ENCODE measurements around the gene ABCG1. TPM values are rescaled to one million over a fixed set of nuclear protein-coding genes. Genes with fewer than 3 reads are reported as not detected.

The ABCG1 gene
- total and polyA plus RNA-seq, 4 donors = 1.6 to 9.7 (median 5.3) TPM

DNA sequence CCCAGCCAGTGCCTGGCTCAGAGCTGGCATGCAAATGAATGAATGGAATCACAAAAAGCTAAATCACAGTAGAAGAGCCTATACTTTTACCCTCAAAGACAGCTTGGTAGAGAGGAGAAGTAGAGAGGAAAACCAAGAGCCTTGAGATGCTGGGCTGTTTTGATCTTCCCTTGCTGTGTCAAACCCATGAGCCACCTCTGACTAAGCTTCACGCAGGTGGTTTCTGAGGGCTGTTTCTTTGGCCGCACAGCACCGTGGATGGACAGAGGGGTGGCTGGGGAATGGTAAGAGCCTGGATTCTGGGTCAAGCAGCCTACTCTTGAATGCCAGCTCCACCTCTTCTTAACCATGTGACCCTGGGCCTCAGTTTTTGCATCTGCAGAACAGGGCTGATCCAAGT, 18.6 kb downstream of the ABCG1 start:
- H3K36me3 ChIP-seq (ENCODE audit: control insufficient read depth in 4 of 4, insufficient read depth in 3 of 4, low read depth in 1 of 4, low read length in 3 of 4) = no peaks in the 10 kb centered on the region
- WGBS = 95% methylated on average over 3 of the region's 3 CpGs
- no peak overlapping the region for H3K4me3 ChIP-seq (ENCODE audit: low read depth in 1 of 3, low read length in 3 of 3)
- H3K9ac ChIP-seq (ENCODE audit: low read depth in 1 of 2, low read length in 2 of 2) = no peak overlapping the region
- H3K4me1 ChIP-seq (ENCODE audit: control insufficient read depth in 4 of 4, insufficient read depth in 4 of 4, low read length in 3 of 4) = peaks cover 18 to 35% (median 27%) of the 10 kb centered on the region in 4 donors
- H3K9me3 ChIP-seq (ENCODE audit: control insufficient read depth in 4 of 4, low read length in 3 of 4) = no peaks in the 10 kb centered on the region
- TF ChIP-seq CTCF (IDR thresholded peaks at IDR 0.05; ENCODE audit: low read depth, low read length, missing input control) = no peak
- H3K27ac ChIP-seq (ENCODE audit: low read depth in 1 of 2, low read length in 2 of 2) = peak overlapping the region in 1 of 2 donors; percentile 25
- H3K27me3 ChIP-seq (ENCODE audit: control insufficient read depth in 4 of 4, insufficient read depth in 4 of 4, low read length in 3 of 4) = no peaks in the 10 kb centered on the region
- DNase-seq (ENCODE audit: low spot score) = no peak

GRCh38 chr21:42238185-42238934, 19.4 kb downstream of the ABCG1 start:
- no peak for DNase-seq (ENCODE audit: low spot score)
- WGBS = 81% methylated on average over 12 of the region's 12 CpGs
- Histone ChIP-seq H3K36me3 (ENCODE audit: control insufficient read depth in 4 of 4, insufficient read depth in 3 of 4, low read depth in 1 of 4, low read length in 3 of 4) (no peaks in the 10 kb centered on the region), H3K9me3 (ENCODE audit: control insufficient read depth in 4 of 4, low read length in 3 of 4) (no peaks in the 10 kb centered on the region), H3K27ac (ENCODE audit: low read depth in 1 of 2, low read length in 2 of 2) (no peak overlapping the region), H3K4me3 (ENCODE audit: low read depth in 1 of 3, low read length in 3 of 3) (no peak overlapping the region), H3K27me3 (ENCODE audit: control insufficient read depth in 4 of 4, insufficient read depth in 4 of 4, low read length in 3 of 4) (no peaks in the 10 kb centered on the region), H3K9ac (ENCODE audit: low read depth in 1 of 2, low read length in 2 of 2) (no peak overlapping the region), H3K4me1 (ENCODE audit: control insufficient read depth in 4 of 4, insufficient read depth in 4 of 4, low read length in 3 of 4) (peaks cover 17 to 30% (median 22%) of the 10 kb centered on the region in 4 donors)
- TF ChIP-seq YY1 (IDR thresholded peaks at IDR 0.05) (no peak), FOXA1 (IDR thresholded peaks at IDR 0.05) (no peak), GABPA (IDR thresholded peaks at IDR 0.05 in 1 of 2, conservative IDR thresholded peaks at IDR 0.05 in 1 of 2) (no peak), TAF1 (conservative IDR thresholded peaks at IDR 0.05) (no peak), SP1 (IDR thresholded peaks at IDR 0.05) (no peak), HNF4A (conservative IDR thresholded peaks at IDR 0.05) (no peak), EGR1 (IDR thresholded peaks at IDR 0.05; ENCODE audit: low read depth in 2 of 2) (no peak), FOXA2 (IDR thresholded peaks at IDR 0.05) (no peak), NR2F2 (IDR thresholded peaks at IDR 0.05) (no peak), ATF3 (IDR thresholded peaks at IDR 0.05) (no peak), JUND (IDR thresholded peaks at IDR 0.05) (no peak)
- TF ChIP-seq, protein P1, sequence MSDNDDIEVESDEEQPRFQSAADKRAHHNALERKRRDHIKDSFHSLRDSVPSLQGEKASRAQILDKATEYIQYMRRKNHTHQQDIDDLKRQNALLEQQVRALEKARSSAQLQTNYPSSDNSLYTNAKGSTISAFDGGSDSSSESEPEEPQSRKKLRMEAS (IDR thresholded peaks at IDR 0.05) = no peak
- TF ChIP-seq, protein P2, sequence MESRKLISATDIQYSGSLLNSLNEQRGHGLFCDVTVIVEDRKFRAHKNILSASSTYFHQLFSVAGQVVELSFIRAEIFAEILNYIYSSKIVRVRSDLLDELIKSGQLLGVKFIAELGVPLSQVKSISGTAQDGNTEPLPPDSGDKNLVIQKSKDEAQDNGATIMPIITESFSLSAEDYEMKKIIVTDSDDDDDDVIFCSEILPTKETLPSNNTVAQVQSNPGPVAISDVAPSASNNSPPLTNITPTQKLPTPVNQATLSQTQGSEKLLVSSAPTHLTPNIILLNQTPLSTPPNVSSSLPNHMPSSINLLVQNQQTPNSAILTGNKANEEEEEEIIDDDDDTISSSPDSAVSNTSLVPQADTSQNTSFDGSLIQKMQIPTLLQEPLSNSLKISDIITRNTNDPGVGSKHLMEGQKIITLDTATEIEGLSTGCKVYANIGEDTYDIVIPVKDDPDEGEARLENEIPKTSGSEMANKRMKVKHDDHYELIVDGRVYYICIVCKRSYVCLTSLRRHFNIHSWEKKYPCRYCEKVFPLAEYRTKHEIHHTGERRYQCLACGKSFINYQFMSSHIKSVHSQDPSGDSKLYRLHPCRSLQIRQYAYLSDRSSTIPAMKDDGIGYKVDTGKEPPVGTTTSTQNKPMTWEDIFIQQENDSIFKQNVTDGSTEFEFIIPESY (IDR thresholded peaks at IDR 0.05) = no peak

DNA sequence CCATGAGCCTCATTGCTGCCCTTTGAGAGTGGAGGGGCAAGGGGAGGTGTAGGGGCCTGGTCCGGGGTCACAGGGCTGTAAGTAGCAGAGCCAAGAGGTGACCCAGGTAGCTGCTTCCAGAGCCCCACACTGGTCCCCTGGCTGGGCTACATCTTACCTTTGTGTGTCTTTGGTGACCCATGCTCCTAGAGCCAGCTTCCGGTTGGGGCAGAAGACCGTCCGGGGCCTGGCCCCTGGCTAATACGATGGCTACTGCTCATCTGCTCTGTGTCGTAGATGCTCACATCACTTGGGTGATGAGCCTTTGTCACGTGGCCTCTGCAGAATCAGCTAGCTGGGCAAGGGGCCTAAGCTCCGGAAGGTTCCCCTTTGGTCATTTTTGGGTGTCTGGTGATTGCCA, 20.6 kb downstream of the ABCG1 start:
- H3K4me1 ChIP-seq (ENCODE audit: control insufficient read depth in 4 of 4, insufficient read depth in 4 of 4, low read length in 3 of 4) = peaks cover 7 to 18% (median 12%) of the 10 kb centered on the region in 4 donors
- WGBS = 97% methylated on average over 8 of the region's 8 CpGs
- H3K4me3 ChIP-seq (ENCODE audit: low read depth in 1 of 3, low read length in 3 of 3) = no peak overlapping the region
- H3K27ac ChIP-seq (ENCODE audit: low read depth in 1 of 2, low read length in 2 of 2) = no peak overlapping the region
- no peak for DNase-seq (ENCODE audit: low spot score)
- H3K36me3 ChIP-seq (ENCODE audit: control insufficient read depth in 4 of 4, insufficient read depth in 3 of 4, low read depth in 1 of 4, low read length in 3 of 4) = no peaks in the 10 kb centered on the region
- no peaks in the 10 kb centered on the region for H3K9me3 ChIP-seq (ENCODE audit: control insufficient read depth in 4 of 4, low read length in 3 of 4)
- TF ChIP-seq YY1 (IDR thresholded peaks at IDR 0.05) (no peak), ATF3 (IDR thresholded peaks at IDR 0.05) (no peak), JUND (IDR thresholded peaks at IDR 0.05) (no peak)
- H3K27me3 ChIP-seq (ENCODE audit: control insufficient read depth in 4 of 4, insufficient read depth in 4 of 4, low read length in 3 of 4) = no peaks in the 10 kb centered on the region
- no peak overlapping the region for H3K9ac ChIP-seq (ENCODE audit: low read depth in 1 of 2, low read length in 2 of 2)

Data from liver (tissue), 9 donors.